A204.1 (cell line): Measurements from ENCODE around the gene WDR48.

Experiments
- FAIRE-seq: peaks from 2 replicates; lab custom pipeline; 2012; peaks lifted over from hg19 to GRCh38; lab: Jason Lieb, UNC

The WDR48 gene

GRCh38 chr3:39124876-39125840, 73.3 kb downstream of the WDR48 start:
- no peak for FAIRE-seq

DNA sequence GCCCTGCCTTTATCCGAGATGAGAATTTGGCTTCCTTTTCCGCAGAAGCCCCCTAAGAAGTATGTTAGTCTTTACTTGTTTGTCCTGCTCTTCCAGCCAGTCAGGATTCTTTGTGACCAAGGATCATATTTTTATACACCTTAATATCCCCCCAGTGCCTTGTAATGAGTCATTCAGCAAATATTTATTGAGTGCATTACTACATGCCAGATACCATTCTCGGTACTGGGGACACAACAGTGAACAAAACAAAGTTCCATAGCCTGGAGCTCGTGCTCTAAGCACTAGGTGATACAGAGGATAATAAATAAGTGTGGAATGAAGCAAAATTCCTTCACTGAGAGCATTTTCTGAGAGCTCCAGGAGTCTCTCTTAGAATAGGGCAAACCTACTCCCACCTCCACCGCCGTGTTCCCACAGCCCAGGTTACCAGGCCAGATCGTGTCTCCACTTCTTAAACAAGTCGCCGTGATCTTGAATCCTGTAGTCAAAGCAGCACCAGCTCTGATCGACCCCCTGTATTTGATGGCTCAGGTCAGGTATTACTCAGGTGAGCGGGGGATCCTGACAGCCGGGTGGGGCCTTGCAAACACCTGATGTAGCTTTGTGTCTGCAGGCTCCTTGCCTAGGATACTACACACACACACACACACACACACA, 74.2 kb downstream of the WDR48 start:
- FAIRE-seq: no peak

- no peak for FAIRE-seq
These were observed 74.8 kb downstream of the WDR48 start for GRCh38 chr3:39126532-39127071.

DNA sequence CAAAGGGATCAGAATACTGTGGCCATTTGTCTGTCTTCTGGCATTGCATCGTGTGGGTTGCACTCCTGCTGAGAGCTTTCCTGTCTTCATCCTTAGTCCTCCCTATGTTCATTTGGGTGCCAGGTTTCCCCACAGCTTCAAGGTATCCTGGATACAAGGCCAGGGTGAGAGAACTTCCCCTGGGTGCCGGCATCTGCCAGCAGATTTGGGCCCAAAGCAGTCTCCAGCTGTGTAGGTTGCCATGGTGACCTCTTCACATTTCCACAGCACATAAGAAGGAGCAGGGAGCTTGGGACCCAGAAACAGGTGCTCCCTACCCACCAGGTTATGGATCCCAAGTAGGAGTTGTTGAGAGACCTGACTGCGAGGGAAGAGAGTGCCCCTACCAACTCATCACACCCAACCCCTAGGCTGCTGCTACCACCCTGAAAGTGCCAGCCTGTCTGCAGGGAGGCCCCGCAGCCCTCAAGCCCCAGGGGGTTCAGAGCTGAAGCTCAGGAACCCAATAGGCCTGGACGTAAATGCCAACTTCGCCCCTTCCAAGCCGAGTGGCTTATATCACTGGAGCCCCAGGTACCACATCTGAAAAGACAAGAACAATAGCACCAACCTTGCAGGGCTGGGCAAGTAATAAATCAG, 75.6 kb downstream of the WDR48 start:
- no peak for FAIRE-seq

DNA sequence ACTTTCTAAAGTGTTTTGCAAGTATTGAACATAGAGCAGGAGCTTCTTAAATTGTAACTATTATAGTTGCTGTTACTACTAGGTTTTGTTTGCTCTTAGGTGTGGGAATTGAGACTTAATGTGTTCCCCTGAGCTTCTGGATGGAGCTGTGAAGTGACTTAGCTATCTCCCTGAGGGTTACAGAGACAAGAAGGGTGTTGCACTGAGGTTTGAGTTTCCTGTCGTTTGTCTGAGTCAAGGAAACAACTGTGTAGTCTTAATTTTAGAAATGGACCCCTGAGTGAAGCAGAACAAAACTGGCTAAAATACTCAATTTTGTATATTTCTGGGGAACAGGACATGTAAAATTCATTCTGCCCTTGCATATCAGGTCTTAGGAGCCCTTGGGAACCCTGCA, 76.1 kb downstream of the WDR48 start:
- FAIRE-seq: no peak

GRCh38 chr3:39128951-39129350, 77.1 kb downstream of the WDR48 start:
- FAIRE-seq: no peak

GRCh38 chr3:39130026-39130425, 78.2 kb downstream of the WDR48 start:
- FAIRE-seq: no peak

- FAIRE-seq: no peak
These were observed 79.0 kb downstream of the WDR48 start for GRCh38 chr3:39130693-39131265.

DNA sequence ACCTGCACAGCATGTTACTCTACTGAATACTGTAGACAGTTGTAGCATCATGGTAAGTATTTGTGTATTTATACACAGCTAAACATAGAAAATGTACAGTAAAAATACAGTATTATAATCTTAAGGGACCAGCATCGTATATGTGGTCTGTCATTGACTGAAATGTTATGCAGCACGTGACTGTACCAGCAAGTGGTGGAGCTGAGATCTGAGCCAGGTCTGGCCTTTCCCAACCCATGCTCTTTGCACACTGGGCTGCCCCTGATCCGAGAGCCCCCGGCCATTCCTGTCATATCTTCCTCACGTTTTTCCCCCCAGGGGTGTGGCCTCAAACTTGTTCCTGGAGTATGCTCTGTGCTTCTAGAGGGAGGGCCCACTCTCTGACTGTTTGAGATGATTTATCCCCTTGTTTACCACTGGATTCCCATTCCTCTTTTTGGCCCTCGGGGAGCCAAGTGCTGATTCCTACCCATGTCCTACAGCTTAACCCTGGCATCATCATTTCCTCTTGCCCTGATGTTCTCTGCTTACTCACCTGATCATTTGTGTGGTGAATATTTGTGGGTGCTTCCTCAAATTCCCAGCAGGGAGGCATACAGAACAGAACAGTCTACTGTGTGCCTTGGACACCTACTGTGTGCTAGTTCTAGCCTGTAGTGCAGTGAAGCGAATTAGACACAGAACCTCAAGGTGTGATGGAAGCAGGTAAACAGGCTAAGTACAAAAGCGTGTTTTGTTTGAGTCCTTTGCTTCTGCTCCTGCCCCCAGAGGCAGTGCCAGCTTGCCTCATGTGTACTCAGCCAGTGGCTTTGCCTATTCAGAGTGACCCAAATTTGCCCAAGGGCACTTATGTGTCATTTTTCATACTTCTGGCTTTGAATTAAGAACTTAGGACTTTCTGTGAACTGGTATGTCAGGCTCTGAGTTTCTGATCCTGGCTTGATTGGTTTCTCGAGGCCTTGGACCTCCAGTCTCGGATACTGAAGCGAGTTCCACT, 80.6 kb downstream of the WDR48 start:
- no peak for FAIRE-seq

- no peak for FAIRE-seq
These were observed 81.3 kb downstream of the WDR48 start for GRCh38 chr3:39133093-39133490.

- FAIRE-seq: no peak
These were observed 82.0 kb downstream of the WDR48 start for GRCh38 chr3:39133822-39134221.

- no peak for FAIRE-seq
These were observed 82.5 kb downstream of the WDR48 start for GRCh38 chr3:39134305-39134704.

DNA sequence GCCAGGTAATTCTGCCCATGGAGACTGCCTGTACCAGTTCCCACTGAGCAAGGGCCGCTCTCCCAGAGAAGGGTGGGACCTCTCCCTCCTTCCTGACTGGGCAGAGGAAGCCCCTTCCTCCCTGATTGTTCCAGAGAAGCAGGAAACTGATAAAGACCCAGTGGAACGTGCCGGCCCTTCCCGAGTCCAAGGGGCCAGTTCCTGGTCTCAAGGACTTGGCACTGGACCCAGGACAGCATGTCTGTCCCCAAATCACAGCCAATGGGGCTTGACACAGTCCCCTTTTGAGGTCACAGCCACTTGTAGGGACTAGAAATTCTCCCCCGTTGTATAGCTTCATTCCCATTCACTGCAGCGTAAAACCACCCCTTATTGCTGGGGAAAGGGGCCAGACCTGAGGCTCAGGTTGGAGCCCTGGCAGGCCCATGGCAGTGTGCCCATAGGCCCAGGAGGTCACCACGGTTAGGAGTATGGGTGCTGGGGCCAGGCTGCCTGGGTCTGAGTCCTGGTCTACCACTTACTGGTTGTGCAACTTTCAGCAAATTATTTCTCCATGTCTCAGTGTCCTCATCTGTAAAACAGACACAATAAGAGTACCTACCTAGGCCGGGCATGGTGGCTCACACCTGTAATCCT, 83.5 kb downstream of the WDR48 start:
- no peak for FAIRE-seq

- FAIRE-seq: no peak
These were observed 85.0 kb downstream of the WDR48 start for GRCh38 chr3:39136533-39137434.

DNA sequence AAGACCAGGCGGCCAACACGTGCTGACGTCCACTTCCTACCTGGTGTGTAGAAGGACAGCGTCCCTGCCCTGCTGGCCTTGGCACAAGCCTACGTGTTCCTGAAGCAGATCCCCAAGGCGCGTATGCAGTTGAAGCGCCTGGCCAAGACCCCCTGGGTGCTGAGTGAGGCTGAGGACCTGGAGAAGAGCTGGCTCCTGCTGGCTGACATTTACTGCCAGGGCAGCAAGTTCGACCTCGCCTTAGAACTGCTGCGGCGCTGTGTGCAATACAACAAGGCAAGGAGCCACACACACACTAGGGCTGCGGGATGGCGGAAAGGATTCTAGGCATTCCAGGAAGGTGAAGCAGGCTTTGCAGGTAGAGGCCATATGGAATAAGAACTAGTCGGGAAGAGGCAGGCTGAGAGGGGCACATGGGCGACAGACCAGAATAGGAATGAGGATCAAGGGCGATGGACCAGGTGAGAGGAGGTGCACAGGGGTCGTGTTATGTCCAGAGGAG, 85.7 kb downstream of the WDR48 start:
- FAIRE-seq: no peak

DNA sequence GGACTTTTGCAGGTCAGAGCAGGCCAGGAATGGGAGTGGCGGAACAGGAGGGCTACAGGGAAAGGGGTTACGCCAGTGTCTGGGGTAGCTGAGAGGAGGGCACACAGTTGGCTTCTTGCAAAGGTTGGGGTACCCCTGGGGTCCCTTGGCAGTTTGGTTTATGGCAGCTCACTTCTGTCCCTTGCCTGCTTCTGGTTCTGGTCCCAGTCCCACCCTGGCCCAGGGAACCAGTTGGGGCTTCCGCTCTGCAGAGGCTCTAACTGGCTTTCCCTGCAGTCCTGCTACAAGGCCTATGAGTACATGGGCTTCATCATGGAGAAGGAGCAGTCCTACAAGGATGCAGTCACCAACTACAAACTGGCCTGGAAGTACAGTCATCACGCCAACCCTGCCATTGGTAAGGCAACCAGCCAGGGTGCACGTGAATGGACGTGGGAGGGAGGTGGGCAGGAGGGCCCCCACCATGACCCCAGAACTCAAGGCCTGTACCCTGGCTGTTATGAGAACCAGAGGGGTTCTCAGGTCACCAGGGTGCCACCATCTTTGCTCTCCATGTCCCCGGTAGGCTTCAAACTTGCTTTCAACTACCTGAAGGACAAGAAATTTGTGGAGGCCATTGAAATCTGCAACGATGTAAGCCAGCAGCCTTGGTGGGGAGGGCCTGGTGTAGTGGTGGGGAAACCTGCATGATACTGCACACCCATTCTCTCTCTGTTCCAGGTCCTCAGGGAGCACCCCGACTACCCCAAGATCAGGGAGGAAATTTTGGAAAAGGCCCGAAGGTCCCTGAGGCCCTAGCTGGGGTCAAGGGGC, 86.4 kb downstream of the WDR48 start:
- FAIRE-seq: no peak

DNA sequence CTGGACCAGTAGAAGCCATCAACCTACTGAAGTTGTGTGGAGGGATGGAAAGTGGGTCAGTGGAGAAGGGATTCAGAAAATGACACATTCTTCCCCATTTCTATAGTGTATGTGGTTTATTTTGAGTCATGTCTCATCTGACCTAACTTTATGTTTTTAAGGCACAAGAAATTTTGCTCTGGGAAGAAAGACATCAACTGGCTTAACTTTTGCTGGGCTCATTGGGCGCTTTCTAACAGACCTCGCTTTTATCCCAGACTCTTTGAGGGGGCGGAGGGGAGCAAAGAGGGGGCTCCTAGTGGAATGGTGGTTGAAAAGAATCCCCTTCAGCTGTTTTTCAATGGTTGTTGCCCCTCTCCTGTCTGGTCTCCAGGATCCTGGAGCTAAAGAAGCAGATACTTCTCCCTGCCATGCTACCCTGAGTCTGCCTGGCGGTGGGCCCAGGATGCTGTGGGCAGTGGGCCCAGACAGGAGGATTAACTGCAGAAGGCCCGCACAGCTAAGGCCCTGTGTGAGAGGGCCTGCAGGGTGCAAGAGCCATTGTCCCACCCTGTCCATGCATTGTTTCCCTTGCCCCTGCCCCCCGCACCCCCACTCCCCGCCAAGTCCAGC, 87.1 kb downstream of the WDR48 start:
- no peak for FAIRE-seq

DNA sequence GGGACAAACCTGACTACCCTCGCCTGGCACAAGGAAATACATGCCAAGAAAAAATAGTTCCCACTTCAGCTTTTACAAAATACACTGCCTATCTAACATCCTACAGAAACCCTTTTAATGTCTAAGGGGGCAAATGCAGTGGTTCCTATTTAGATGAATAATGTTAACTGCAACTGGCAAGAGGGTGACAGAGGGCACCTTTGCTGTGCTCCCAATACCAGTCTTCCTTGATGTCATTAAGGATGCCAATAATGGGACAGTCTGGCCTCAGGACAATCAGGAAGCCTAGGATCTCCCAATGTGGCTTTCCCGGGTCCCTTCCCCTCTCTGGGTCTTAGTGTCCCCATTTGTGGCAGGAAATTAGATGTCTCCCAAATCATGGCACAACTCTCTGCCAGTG, 87.6 kb downstream of the WDR48 start:
- no peak for FAIRE-seq
